Esophagus muscularis mucosa (tissue), 4 donors: ENCODE results near the gene ICOSLG.

ENCODE experiments used
- CTCF ChIP-seq, 3 experiments: fragments of 200-600 bp in 2 of 3; fragments of 450-650 bp in 1 of 3; sonication (generic) in 2 of 3; IDR thresholded peaks; one replicate each; pipeline ENCODE4 v1.5.1; 2017 to 2019; ENCODE audit warnings: antibody characterized with exemption in 3 of 3, mild to moderate bottlenecking in 2 of 3, moderate library complexity in 1 of 3
- EP300 ChIP-seq: sonication (generic); formaldehyde crosslinking; IDR thresholded peaks from one replicate; pipeline ENCODE4 v1.6.1; 2017; ENCODE audit warnings: antibody characterized with exemption
- POLR2A ChIP-seq: fragments of 450-650 bp; IDR thresholded peaks from one replicate; pipeline ENCODE4 v1.6.1; 2017; ENCODE audit warnings: antibody characterized with exemption, moderate library complexity, mild to moderate bottlenecking, low read depth

GRCh38 chr21:44258056-44258725 is 17.4 kb upstream of the ICOSLG start:
- no peak for TF ChIP-seq EP300
- no peak for TF ChIP-seq POLR2A
- no peak for TF ChIP-seq CTCF (IDR thresholded peaks at IDR 0.05)
